ENCODE data around the gene LCE2A. TPM values are rescaled to one million over a fixed set of nuclear protein-coding genes. Genes with fewer than 3 reads are reported as not detected.

LCE2A gene, protein sequence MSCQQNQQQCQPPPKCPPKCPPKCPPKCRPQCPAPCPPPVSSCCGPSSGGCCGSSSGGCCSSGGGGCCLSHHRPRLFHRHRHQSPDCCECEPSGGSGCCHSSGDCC
- not detected in 2 replicates for total RNA-seq

DNA sequence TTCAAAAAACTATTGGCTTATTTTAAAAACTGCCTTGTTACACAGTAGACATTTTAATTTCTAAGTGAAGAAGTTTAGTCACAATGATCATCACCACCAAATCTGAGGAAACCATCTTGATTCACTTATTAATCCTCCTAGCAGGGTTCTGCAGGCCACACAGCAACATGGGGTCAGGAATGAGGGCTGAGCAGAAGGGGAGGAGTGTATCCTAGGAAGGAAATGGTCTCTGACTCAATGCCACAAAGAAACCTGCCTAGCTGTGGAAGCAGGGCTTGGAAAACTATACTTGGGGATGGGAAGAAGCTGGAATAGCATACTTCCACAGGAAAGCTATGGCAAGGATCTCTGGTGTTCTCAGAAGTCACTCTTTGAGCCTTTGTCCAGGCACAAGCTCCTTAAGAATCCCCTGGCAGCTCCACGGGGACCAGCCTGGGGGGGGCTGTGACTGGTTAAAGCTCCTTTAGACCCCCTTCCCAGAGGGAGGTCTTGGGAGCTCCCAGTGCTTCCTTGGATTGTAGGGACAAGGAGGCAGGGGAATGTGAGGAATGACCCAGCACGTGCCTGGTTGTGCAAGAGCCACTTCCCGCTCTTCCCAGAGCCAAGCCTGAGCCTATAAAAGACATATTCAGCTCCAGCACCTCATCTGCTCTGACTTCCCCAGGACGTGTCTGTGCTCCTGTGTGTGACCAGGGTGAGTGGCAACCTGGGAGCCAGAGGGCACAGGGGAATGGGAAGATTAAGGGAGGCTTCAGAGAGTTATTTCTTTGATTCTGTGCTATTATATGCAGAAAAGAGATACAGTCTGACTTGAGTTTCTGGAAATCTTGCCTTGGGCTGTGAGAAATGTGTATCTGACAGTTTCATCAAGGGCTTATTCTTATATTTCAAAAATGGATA, at the start of gene LCE2A:
Gene LCE2A (plus strand): TSS at position 645 of the 900 bp plus-strand sequence. CDS start 557 bp downstream, outside the sequence.

DNA sequence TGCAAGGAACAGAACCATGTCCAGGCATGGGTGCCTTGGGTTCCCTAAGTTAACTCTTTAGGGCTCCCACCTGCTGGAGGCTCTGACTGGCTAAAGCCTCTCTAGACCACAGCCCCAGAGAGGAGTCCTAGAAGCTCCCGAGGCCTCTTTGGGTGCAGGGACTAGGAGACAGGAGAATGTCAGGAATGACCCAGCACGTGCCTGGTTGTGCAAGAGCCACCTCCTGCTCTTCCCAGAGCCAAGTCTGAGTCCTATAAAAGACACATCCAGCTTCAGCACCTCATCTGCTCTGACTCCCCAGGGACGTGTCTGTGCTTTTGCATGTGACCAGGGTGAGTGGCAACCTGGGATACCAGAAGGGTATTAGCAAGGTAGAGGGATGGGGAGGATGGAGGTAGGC, 35.0 kb upstream of the LCE2A start, which contains the start of gene LCE2D:
Gene LCE2D (plus strand): TSS at position 283 of the 400 bp plus-strand sequence. CDS start 726 bp downstream, outside the sequence.

DNA sequence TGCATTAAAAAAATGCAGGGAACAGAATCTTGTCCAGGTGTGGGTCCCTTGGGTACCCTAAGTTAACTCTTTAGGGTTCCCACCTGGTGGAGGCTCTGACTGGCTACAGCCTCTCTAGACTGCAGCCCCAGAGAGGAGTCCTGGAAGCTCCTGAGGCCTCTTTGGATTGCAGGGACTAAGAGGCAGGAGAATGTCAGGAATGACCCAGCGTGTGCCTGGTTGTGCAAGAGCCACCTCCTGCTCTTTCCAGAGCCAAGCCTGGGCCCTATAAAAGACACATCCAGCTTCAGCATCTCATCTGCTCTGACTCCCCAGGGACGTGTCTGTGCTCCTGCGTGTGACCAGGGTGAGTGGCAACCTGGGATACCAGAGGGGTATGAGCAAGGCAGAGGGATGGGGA, 23.2 kb upstream of the LCE2A start, which contains the start of gene LCE2C:
Gene LCE2C (plus strand): TSS at position 297 of the 400 bp plus-strand sequence. CDS start 737 bp downstream, outside the sequence.

DNA sequence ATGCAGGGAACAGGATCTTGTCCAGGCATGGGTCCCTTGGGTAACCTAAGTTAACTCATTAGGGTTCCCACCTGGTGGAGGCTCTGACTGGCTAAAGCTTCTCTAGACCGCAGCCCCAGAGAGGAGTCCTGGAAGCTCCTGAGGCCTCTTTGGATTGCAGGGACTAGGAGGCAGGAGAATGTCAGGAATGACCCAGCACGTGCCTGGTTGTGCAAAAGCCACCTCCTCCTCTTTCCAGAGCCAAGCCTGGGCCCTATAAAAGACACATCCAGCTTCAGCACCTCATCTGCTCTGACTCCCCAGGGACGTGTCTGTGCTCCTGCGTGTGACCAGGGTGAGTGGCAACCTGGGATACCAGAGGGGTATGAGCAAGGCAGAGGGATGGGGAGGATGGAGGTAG, 12.3 kb upstream of the LCE2A start, which contains the start of gene LCE2B:
Gene LCE2B (plus strand): TSS at position 301 of the 400 bp plus-strand sequence. CDS start 721 bp downstream, outside the sequence.

DNA sequence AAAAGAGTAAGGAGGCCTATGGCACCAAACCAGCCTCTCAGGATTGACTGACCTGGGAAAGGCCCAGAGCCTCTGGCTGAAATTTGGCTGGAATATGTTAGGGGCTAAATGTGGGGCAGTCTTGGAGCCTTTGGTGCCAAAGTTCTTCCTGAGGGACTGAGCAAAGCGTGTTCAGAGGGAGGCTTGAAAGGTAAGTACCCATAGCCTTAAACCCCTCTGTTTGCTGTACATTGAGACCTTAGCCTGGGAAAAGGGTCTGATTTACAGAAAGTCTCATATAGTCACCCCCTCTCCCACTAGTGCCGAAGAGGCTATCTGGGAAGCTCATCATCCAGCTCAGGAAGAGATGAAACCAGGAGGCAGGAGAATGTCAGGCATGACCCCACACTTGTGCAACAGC, 9.7 kb downstream of the LCE2A start, which contains the start of gene LCE4A:
Gene LCE4A (plus strand): TSS at position 301 of the 400 bp plus-strand sequence. CDS start 916 bp downstream, outside the sequence.

Other genes with a start within 250 kb of the LCE2A start
- gene LCE5A, start 187.5 kb upstream of the LCE2A start, total RNA-seq: not detected in 2 replicates
- gene CRCT1, start 183.9 kb upstream of the LCE2A start, total RNA-seq: not detected in 2 replicates
- not detected in 2 replicates for gene LCE3E, start 131.6 kb upstream of the LCE2A start, total RNA-seq
- not detected in 2 replicates for gene LCE3D, start 117.8 kb upstream of the LCE2A start, total RNA-seq
- not detected in 2 replicates for gene LCE3C, start 98.1 kb upstream of the LCE2A start, total RNA-seq
- gene LCE3B, start 84.5 kb upstream of the LCE2A start, total RNA-seq: not detected in 2 replicates
- not detected in 2 replicates for gene LCE3A, start 75.2 kb upstream of the LCE2A start, total RNA-seq
- not detected in 2 replicates for gene LCE2D, start 35.0 kb upstream of the LCE2A start, total RNA-seq
- not detected in 2 replicates for gene LCE2C, start 23.1 kb upstream of the LCE2A start, total RNA-seq
- not detected in 2 replicates for gene LCE2B, start 12.2 kb upstream of the LCE2A start, total RNA-seq
- not detected in 2 replicates for gene LCE4A, start 9.8 kb downstream of the LCE2A start, total RNA-seq
- not detected in 2 replicates for gene KPRP, start 59.7 kb downstream of the LCE2A start, total RNA-seq
- gene LCE1F, start 76.8 kb downstream of the LCE2A start, total RNA-seq: not detected in 2 replicates
- not detected in 2 replicates for gene LCE1E, start 87.9 kb downstream of the LCE2A start, total RNA-seq
- gene LCE1D, start 98.4 kb downstream of the LCE2A start, total RNA-seq: not detected in 2 replicates
- gene LCE1C, start 108.3 kb downstream of the LCE2A start, total RNA-seq: not detected in 2 replicates
- not detected in 2 replicates for gene LCE1B, start 113.6 kb downstream of the LCE2A start, total RNA-seq
- not detected in 2 replicates for gene LCE1A, start 129.1 kb downstream of the LCE2A start, total RNA-seq
- gene LCE6A, start 144.5 kb downstream of the LCE2A start, total RNA-seq: not detected in 2 replicates
- gene LCE7A, start 161.7 kb downstream of the LCE2A start, total RNA-seq: not detected in 2 replicates
- gene SMCP, start 180.0 kb downstream of the LCE2A start, total RNA-seq: not detected in 2 replicates
- not detected in 2 replicates for gene IVL, start 210.2 kb downstream of the LCE2A start, total RNA-seq
- not detected in 2 replicates for gene SPRR5, start 248.9 kb downstream of the LCE2A start, total RNA-seq